22Rv1 (cell line): ENCODE results near the gene DOHH.

ENCODE experiments used
- CTCF ChIP-seq: fragments of 450-650 bp; IDR thresholded peaks from 2 replicates; pipeline ENCODE4 v1.5.1; 2017; ENCODE audit warnings: mild to moderate bottlenecking
- ZFX ChIP-seq: fragments of 450-650 bp; IDR thresholded peaks from 2 replicates; pipeline ENCODE4 v1.6.1; 2017; ENCODE audit warnings: antibody characterized with exemption, borderline replicate concordance

DNA sequence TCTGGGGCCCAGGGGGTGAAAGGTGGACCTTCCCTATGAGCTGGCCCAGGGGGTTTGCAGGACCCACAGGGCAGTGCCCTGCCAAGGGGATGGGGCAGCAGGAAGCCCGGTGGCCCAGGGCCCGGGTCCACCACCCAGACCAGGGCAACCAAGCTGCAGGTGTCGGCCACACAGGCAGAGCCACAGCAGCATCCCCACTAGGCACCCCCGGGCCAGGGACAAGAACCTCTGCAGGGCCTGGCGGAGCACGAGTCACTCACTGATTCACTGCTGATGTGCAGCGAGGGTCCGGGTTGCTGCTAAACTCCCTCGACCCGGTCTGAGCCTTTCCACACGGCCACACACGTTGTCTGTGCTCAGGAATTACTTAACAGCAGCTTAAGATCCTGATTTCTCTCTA is 14.5 kb upstream of the DOHH start:
- TF ChIP-seq CTCF = no peak
- no peak for TF ChIP-seq ZFX
